ENCODE measurements around the gene ZFHX3.

The ZFHX3 gene

GRCh38 chr16:72800524-72801161 is 247.3 kb downstream of the ZFHX3 start:
- no peaks in the 10 kb centered on the region for H3K27me3 ChIP-seq (ENCODE audit: low read depth, low read length)

GRCh38 chr16:72798264-72798663 is 249.7 kb downstream of the ZFHX3 start:
- H3K4me1 ChIP-seq (ENCODE audit: low read length), result no peaks in the 10 kb centered on the region
- no peak overlapping the region for H2AFZ ChIP-seq (ENCODE audit: low read depth, low read length)
- no peak overlapping the region for H3K4me2 ChIP-seq (ENCODE audit: low read length)
- peaks cover 1% of the 10 kb centered on the region for H3K36me3 ChIP-seq (replicated peaks; ENCODE audit: low read depth, low read length)
- H3K27ac ChIP-seq (ENCODE audit: low read length), result no peak overlapping the region
- no peaks in the 10 kb centered on the region; the same call in 1 of the 2 replicates for H4K20me1 ChIP-seq (ENCODE audit: insufficient read depth, low read length)
- H3K27me3 ChIP-seq (ENCODE audit: low read depth, low read length), result no peaks in the 10 kb centered on the region
- no peak overlapping the region for H3K9ac ChIP-seq (ENCODE audit: low read length)
- no peak for TF ChIP-seq EZH2phosphoT487 (IDR thresholded peaks at IDR 0.05; ENCODE audit: low read depth)
- TF ChIP-seq CTCF (IDR thresholded peaks at IDR 0.05; ENCODE audit: low read depth, low read length), result no peak
- H3K4me3 ChIP-seq (ENCODE audit: low read length), result no peak overlapping the region
- no peaks in the 10 kb centered on the region for H3K79me2 ChIP-seq (ENCODE audit: low read length)
- H3K9me3 ChIP-seq (ENCODE audit: insufficient read depth, low read length), result no peaks in the 10 kb centered on the region

More at GRCh38 chr16:72800524-72801161, 247.3 kb downstream of the ZFHX3 start:
- no peaks in the 10 kb centered on the region for H3K79me2 ChIP-seq (ENCODE audit: low read length)
- H4K20me1 ChIP-seq (ENCODE audit: insufficient read depth, low read length), result no peaks in the 10 kb centered on the region; the same call in 1 of the 2 replicates
- H3K36me3 ChIP-seq (replicated peaks; ENCODE audit: low read depth, low read length), result no peaks in the 10 kb centered on the region
- no peaks in the 10 kb centered on the region for H3K9me3 ChIP-seq (ENCODE audit: insufficient read depth, low read length)
- TF ChIP-seq EZH2phosphoT487 (IDR thresholded peaks at IDR 0.05; ENCODE audit: low read depth) (no peak), CTCF (IDR thresholded peaks at IDR 0.05; ENCODE audit: low read depth, low read length) (no peak)
- no peak overlapping the region for H3K4me2 ChIP-seq (ENCODE audit: low read length)
- no peak overlapping the region for H3K4me3 ChIP-seq (ENCODE audit: low read length)
- no peak overlapping the region for H2AFZ ChIP-seq (ENCODE audit: low read depth, low read length)
- H3K9ac ChIP-seq (ENCODE audit: low read length), result no peak overlapping the region
- H3K4me1 ChIP-seq (ENCODE audit: low read length), result no peaks in the 10 kb centered on the region
- H3K27ac ChIP-seq (ENCODE audit: low read length), result no peak overlapping the region

- H3K79me2 ChIP-seq (ENCODE audit: low read length), result no peaks in the 10 kb centered on the region
- no peak overlapping the region for H3K4me3 ChIP-seq (ENCODE audit: low read length)
- peaks cover 6% of the 10 kb centered on the region for H3K36me3 ChIP-seq (replicated peaks; ENCODE audit: low read depth, low read length)
- H3K9ac ChIP-seq (ENCODE audit: low read length), result no peak overlapping the region
- H2AFZ ChIP-seq (ENCODE audit: low read depth, low read length), result no peak overlapping the region
- no peaks in the 10 kb centered on the region for H3K4me1 ChIP-seq (ENCODE audit: low read length)
- no peaks in the 10 kb centered on the region; the same call in 1 of the 2 replicates for H4K20me1 ChIP-seq (ENCODE audit: insufficient read depth, low read length)
- no peaks in the 10 kb centered on the region for H3K9me3 ChIP-seq (ENCODE audit: insufficient read depth, low read length)
- H3K27me3 ChIP-seq (ENCODE audit: low read depth, low read length), result no peaks in the 10 kb centered on the region
- TF ChIP-seq CTCF (IDR thresholded peaks at IDR 0.05; ENCODE audit: low read depth, low read length), result no peak
- TF ChIP-seq EZH2phosphoT487 (IDR thresholded peaks at IDR 0.05; ENCODE audit: low read depth), result no peak
- H3K4me2 ChIP-seq (ENCODE audit: low read length), result no peak overlapping the region
- no peak overlapping the region for H3K27ac ChIP-seq (ENCODE audit: low read length)
These were observed 250.3 kb downstream of the ZFHX3 start for GRCh38 chr16:72797621-72798020.

GRCh38 chr16:72796222-72796621 is 251.7 kb downstream of the ZFHX3 start:
- Histone ChIP-seq H2AFZ (ENCODE audit: low read depth, low read length) (no peak overlapping the region), H4K20me1 (ENCODE audit: insufficient read depth, low read length) (no peaks in the 10 kb centered on the region; the same call in 1 of the 2 replicates), H3K79me2 (ENCODE audit: low read length) (no peaks in the 10 kb centered on the region), H3K36me3 (replicated peaks; ENCODE audit: low read depth, low read length) (peaks cover 6% of the 10 kb centered on the region), H3K9me3 (ENCODE audit: insufficient read depth, low read length) (no peaks in the 10 kb centered on the region), H3K27ac (ENCODE audit: low read length) (no peak overlapping the region), H3K4me1 (ENCODE audit: low read length) (no peaks in the 10 kb centered on the region), H3K4me3 (ENCODE audit: low read length) (no peak overlapping the region), H3K4me2 (ENCODE audit: low read length) (no peak overlapping the region), H3K9ac (ENCODE audit: low read length) (no peak overlapping the region), H3K27me3 (ENCODE audit: low read depth, low read length) (no peaks in the 10 kb centered on the region)
- TF ChIP-seq CTCF (IDR thresholded peaks at IDR 0.05; ENCODE audit: low read depth, low read length) (no peak), EZH2phosphoT487 (IDR thresholded peaks at IDR 0.05; ENCODE audit: low read depth) (no peak)
